Kidney tubule cell (primary cell): ENCODE data around the gene GTPBP3.
A peak's percentile ranks its signal among the peaks of the same experiment; 100 is the strongest.
"Not testable (repeated sequence)": the region's sequence is repeated elsewhere in the genome, so short reads cannot be mapped to it uniquely, and the experiment has no call there.

Source experiments
- DNase-seq: peaks from one replicate; pipeline ENCODE4 v3.0.0-alpha.2; 2018; ENCODE audit warnings: low spot score

GTPBP3 gene

GRCh38 chr19:17341845-17342244 lies 4.5 kb downstream of the GTPBP3 start:
- no peak for DNase-seq

GRCh38 chr19:17346109-17346671 lies 8.8 kb downstream of the GTPBP3 start:
- peak; percentile 71 for DNase-seq

- DNase-seq: no peak
Measured at GRCh38 chr19:17347361-17347760, 10.0 kb downstream of the GTPBP3 start.

- DNase-seq: no peak
Measured at GRCh38 chr19:17347877-17348276, 10.5 kb downstream of the GTPBP3 start.

GRCh38 chr19:17348700-17349099 lies 11.3 kb downstream of the GTPBP3 start:
- peak; percentile 73 for DNase-seq

GRCh38 chr19:17351815-17352435 lies 14.6 kb downstream of the GTPBP3 start:
- DNase-seq: no peak

GRCh38 chr19:17352608-17353280 lies 15.4 kb downstream of the GTPBP3 start:
- no peak for DNase-seq

GRCh38 chr19:17353386-17353785 lies 16.0 kb downstream of the GTPBP3 start:
- no peak for DNase-seq

- no peak for DNase-seq
Measured at GRCh38 chr19:17357078-17357666, 19.8 kb downstream of the GTPBP3 start.

- no peak for DNase-seq
Measured at GRCh38 chr19:17357724-17358123, 20.4 kb downstream of the GTPBP3 start.

GRCh38 chr19:17358395-17358794 lies 21.0 kb downstream of the GTPBP3 start:
- no peak for DNase-seq

GRCh38 chr19:17359905-17360800 lies 22.8 kb downstream of the GTPBP3 start:
- no peak for DNase-seq

GRCh38 chr19:17363852-17364605 lies 26.7 kb downstream of the GTPBP3 start:
- not testable (repeated sequence) for DNase-seq

GRCh38 chr19:17365361-17365760 lies 28.0 kb downstream of the GTPBP3 start:
- no peak for DNase-seq

- DNase-seq: no peak
Measured at GRCh38 chr19:17370026-17370587, 32.8 kb downstream of the GTPBP3 start.

- DNase-seq: no peak
Measured at GRCh38 chr19:17376935-17377600, 39.7 kb downstream of the GTPBP3 start, which contains the start of gene PLVAP. Gene PLVAP, minus strand, starts transcription at chr19:17377342. Its CDS starts 54 bp downstream, at chr19:17377288.

- DNase-seq: no peak
Measured at GRCh38 chr19:17378271-17378670, 40.9 kb downstream of the GTPBP3 start.

- no peak for DNase-seq
Measured at GRCh38 chr19:17379221-17379631, 41.9 kb downstream of the GTPBP3 start.

GRCh38 chr19:17380426-17381138 lies 43.2 kb downstream of the GTPBP3 start:
- no peak for DNase-seq
